HG02981 (cell line): ENCODE measurements around the gene CTBP2.
"Not testable (repeated sequence)": the region's sequence is repeated elsewhere in the genome, so short reads cannot be mapped to it uniquely, and the experiment has no call there.

ENCODE experiments used
- ATAC-seq: cut with Tn5 transposase; IDR thresholded peaks from one replicate; pipeline ENCODE4 v1.9.1; 2021; ENCODE audit warnings: mild to moderate bottlenecking, moderate library complexity; ENCODE audit not compliant: unreplicated experiment

The CTBP2 gene

GRCh38 chr10:125067764-125068163, 92.6 kb downstream of the CTBP2 start:
- ATAC-seq = no peak

- no peak for ATAC-seq
These were observed 93.5 kb downstream of the CTBP2 start for GRCh38 chr10:125066764-125067450.

- peak; percentile 90 for ATAC-seq
These were observed 95.5 kb downstream of the CTBP2 start for GRCh38 chr10:125064681-125065492.

GRCh38 chr10:125063256-125063925, 97.0 kb downstream of the CTBP2 start:
- ATAC-seq = no peak

- no peak for ATAC-seq
These were observed 97.5 kb downstream of the CTBP2 start for GRCh38 chr10:125062914-125063230.

GRCh38 chr10:125062227-125062913, 98.0 kb downstream of the CTBP2 start:
- ATAC-seq = no peak

- ATAC-seq = peak; percentile 26
These were observed 98.7 kb downstream of the CTBP2 start for GRCh38 chr10:125061557-125062226.

- no peak for ATAC-seq
These were observed 99.4 kb downstream of the CTBP2 start for GRCh38 chr10:125060826-125061556.

GRCh38 chr10:125060482-125060825, 99.9 kb downstream of the CTBP2 start:
- no peak for ATAC-seq

GRCh38 chr10:125060026-125060425, 100.3 kb downstream of the CTBP2 start:
- no peak for ATAC-seq

- ATAC-seq = not testable (repeated sequence)
These were observed 101.0 kb downstream of the CTBP2 start for GRCh38 chr10:125059348-125059747.

GRCh38 chr10:125057158-125058001, 103.0 kb downstream of the CTBP2 start:
- no peak for ATAC-seq

GRCh38 chr10:125056161-125057132, 103.9 kb downstream of the CTBP2 start:
- no peak for ATAC-seq

GRCh38 chr10:125055446-125055845, 104.9 kb downstream of the CTBP2 start:
- ATAC-seq = no peak

- ATAC-seq = no peak
These were observed 105.6 kb downstream of the CTBP2 start for GRCh38 chr10:125054669-125055268.

GRCh38 chr10:125054216-125054615, 106.1 kb downstream of the CTBP2 start:
- no peak for ATAC-seq

GRCh38 chr10:125052146-125052545, 108.2 kb downstream of the CTBP2 start:
- no peak for ATAC-seq

- ATAC-seq = no peak
These were observed 110.0 kb downstream of the CTBP2 start for GRCh38 chr10:125050383-125050782.
